NCI-H82 treated with DMSO at 0.1 percent for 48 hours (cell line): ENCODE measurements around the gene CSPG5.

ENCODE experiments used
- DNase-seq: peaks from one replicate; lab custom pipeline; 2025; ENCODE audit not compliant: unreplicated experiment; lab: John Stamatoyannopoulos, UW

Gene CSPG5

DNA sequence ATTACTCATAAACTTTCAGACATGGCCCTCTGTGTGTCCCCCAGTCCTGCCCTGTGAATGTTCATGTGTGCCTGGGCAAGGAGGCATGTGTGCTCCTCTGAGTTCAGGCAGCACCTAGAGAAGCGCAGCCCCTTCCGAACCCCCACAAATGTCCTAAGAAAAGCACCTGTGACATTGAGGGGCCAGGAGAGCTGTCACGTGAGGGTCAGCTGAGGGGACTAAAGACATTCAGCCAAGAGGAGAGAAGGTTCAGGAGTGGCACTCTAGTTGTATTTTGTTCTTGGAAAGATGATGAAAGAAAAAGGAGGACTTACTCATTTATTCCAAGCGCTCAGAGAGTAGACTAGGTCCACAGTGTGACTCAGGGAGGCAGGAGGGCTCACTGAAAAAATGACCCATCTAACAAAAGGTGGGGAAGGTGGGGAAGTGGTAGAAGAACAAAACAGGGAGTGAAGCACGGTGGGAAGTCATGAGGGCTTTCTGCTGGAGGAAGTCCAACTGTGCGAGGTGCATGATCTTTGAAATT, 37.0 kb downstream of the CSPG5 start:
- no peak for DNase-seq

DNA sequence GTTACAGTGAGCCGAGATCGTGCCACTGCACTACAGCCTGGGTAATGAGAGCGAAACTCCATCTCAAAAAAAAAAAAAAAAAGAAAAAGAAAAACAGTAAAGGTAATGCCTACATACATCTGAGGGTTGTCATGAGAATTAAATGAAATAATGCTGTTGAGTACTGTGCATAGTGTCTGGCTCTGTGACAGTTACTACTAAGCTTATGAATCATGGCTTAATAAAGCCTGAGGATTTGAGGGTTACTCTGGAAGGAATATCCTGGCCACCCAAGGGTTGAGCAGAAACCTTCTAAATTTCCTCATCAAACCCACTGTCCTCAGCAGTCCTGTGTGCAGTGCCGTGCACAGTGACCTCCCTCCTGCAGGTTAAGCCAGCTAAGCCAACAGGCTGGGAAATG, 38.4 kb downstream of the CSPG5 start:
- no peak for DNase-seq

DNA sequence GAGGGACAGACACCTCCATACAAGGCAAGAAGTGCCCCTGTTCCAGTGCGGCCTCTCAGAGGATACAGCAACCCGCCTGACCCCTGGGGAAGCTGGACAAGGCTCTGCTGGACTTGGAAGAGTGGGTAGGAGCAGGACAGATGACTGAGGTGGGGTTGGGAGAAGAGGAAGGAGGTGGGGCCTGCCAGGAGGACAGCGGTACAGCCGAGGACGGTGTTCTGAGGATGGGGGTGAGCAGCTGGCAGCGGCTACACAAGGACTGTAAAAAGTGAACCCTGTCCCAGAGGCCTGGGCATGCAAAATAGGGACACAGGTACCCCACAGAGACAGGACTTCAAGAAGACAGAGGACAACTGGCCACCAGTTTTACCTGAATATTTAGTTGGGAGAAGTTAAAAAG, 41.7 kb downstream of the CSPG5 start:
- no peak for DNase-seq

DNA sequence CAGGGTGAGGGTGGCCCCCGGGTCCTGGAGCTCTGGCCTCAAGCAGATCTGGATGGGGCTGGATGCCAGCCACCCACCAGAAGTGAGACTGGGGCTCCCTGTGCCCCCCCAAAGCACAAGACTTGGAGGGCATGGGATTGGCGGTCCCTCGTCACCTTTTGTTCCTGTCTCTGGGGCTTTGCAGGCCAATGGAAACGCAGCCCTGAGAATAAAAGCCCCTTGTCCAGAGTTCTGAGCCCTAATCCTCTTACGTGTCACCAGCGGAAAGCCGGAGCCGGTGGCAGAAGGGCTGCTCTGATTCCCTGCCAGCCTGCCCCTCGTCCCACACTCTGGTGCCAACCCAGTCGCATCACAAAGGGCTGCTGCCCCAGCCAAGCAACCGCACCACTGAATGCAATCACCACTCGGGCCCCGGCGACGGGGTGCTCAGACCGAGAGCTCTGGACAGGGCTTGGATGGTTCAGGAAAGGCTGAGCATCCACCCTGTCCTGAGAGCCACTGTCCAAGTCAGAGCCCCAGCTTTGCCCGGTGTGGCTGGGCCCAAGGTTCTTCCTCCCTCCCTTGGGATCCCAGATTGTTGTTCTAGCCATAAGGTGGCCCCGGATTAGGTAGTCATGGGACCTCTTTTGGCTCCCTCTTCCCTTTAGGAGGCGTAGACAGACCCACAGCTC, 42.3 kb downstream of the CSPG5 start:
- DNase-seq = peak; percentile 58

DNA sequence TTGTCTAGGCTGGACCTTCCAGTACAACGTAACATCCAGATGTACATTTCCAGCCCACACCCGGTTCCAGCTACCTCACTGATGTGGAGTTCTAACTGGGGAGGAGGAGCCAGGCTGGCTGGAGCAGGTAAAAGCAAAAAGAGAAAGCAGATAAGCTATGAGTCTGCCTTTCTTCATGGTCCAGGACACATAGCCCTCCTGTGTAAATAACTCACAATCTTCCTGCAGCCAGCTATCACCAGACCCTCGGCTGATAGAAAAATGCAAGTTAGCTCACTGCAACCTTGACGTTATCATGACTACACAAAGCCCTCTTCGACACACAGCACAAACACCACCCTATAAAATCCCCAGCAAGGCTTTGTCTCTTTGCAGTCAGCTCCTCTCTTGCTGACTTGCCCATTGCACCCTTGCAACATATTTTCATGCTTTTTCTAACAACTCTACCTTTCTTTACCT, 44.6 kb downstream of the CSPG5 start:
- no peak for DNase-seq

GRCh38 chr3:47533481-47533880, 45.2 kb downstream of the CSPG5 start:
- DNase-seq = no peak

GRCh38 chr3:47527952-47528725, 50.5 kb downstream of the CSPG5 start:
- no peak for DNase-seq

- DNase-seq = no peak
Measured at GRCh38 chr3:47525617-47526016, 53.0 kb downstream of the CSPG5 start.

DNA sequence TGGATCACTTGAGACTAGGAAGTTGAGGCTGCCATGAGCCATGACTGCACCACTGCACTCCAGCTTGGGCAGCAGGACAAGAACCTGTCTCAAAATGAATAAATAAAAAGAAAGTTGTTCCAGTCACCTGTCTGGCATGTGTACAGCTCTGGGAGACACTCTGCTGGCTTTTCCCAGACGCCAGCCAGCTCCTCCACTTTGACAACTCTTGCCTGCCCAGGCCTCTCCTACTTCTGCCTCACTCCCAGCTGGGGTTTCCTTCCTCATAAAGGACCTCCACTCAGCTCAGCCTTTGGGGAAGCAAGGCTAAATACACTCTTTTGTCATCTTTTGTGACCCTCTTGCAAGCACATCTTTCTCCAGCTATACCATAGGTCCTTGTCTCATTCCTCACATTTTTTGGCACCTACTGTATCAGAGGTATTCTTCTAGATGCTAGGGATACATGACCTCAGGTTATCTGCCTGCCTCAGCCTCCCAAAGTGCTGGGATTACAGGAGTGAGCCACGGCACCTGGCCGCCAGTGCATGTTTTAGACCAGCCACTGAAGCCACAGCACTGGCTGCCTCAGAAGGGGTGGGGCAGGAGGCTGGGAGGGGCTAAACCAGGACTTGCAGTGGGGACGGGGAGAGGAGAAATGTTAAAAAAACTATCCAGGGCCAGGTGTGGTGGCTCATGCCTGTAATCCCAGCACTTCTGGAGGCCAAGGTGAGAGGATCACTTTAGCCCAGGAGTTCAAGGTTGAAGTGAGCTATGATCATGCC, 55.2 kb downstream of the CSPG5 start:
- no peak for DNase-seq

DNA sequence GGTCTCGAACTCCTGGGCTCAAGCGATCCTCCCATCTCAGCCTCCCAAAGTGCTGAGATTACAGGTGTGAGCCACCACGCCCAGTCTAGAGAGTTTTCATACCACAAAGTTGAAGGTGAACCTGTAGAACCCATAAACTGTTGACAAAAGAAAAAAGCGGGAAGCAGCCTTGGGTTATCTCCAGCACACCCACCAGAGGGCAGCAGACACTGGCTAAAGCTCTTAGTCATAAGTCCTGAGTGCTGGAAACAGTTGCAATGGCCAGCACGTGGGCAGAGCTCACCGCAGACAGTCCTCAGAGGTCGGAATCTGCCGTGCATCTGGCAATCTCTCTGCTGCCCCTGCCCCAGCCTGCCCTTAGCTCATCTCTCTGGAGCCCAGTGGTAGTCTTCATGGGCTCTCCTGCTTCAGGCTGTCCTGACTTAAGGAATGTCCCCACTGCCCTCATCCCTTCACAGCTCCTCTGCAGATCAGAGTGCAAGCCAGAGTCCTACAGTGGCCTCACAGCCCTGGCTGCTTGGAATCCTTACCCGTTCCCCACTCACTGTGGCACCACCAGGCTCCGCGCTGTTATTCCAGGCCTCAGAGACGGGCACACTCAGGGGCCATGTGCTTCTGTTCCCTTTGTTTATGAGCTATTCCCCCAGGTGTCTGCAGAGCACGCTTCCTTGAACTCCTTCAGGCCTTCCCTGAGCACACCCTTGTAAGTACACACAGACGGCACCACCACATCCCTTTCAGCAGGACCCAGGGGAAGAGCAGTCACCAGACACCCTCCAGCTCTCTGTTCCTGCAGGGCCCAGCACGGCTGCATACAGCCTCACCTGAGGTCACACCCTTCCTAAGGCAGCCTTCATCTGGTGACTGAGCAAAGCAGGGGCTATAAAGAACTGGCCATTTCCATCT, 56.3 kb downstream of the CSPG5 start:
- DNase-seq = peak; percentile 74

DNA sequence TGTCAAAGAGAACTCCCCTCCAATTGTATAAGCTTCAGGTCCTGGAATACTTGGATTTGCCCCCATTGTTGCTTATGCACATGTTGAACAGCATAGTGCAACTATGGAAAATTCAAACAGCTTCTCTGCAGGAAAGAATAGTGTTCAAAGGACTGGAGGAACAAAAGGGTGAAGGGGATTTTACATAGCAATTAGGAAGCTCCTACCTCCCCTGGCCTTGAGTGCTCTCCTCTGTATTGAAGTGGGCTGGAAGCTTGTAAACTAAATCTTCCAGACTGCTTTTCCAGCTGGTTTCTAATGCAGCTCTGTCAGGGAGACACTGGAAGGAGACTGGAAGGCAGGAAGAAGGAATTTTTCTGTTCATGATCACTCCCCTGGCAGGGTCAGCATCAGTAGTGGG, 57.9 kb downstream of the CSPG5 start:
- DNase-seq = no peak

DNA sequence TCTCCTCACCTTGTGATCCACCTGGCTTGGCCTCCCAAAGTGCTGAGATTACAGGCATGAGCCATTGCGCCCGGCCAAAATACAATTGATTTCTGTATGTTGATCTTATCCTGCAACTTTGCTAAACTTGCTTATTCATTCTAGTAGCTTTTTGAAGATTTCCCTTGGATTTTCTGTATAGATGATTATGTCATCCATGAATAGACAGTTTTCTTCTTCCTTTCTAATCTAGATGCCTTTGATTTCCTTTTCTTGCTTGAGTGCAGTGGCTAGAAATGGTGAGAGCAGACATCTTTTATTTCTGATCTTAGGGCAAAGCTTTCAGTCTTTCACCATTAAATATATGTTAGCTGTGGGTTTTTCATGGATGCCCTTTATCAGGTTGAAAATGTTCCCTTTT, 60.7 kb downstream of the CSPG5 start:
- DNase-seq = no peak

DNA sequence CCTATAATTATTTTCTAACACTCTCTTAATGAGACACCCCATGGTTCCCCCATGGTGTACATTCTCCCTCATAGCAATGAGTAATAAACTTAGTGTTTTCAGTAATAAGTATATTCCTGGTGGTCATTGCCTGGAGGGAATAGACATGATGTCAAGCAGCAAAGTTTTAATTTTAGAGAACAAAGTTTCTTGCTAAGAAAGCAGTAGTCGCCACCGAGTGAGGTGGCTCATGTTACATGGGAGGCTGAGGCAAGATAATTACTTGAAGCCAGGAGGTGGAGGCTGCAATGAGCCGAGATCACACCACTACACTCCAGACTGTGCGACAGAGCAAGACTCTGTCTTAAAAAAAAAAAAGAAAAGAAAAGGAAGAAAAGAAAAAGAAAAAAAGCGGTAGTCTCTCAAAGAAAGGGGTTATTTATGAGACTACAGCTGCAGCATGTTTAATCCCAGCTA, 62.8 kb downstream of the CSPG5 start:
- peak; percentile 54 for DNase-seq

- no peak for DNase-seq
Measured at GRCh38 chr3:47515100-47515499, 63.6 kb downstream of the CSPG5 start.

DNA sequence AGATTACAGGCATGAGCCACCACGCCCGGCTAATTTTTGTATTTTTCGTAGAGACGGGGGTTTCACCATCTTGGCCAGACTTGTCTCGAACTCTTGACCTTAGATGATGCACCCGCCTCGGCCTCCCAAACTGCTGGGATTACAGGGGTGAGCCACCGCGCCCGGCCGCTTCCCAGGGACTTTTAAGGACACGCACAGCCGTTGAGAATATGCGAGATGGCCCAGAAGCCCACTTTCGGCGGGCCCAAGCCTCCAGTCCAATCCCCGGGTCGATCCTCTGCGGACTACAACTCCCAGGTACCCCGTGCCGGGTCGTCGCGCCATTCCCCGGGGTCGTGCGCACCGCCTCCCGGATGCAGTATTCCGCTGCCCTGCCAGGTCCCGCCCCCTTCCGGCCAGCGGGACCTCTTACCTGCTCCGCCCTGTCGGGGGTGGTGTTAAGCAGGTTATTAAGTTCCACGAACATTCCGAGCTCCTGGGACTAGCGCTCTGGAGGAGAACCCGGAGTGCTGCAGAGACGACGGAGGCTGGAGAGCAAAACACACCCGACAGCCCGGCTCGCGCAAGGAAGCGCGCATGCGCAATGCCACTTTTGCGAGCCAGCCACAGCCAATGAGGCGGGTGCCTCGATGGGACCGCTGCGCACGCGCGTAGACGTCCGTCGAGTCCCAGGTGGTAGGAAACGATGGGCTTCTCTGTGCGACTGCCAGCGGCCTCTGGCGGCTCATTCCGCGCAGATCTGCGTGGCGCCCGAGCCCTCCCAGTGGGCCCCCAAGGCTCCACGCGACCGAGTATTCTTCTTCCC, 65.3 kb downstream of the CSPG5 start, which contains the start of gene ELP6:
Gene ELP6, minus strand, starts transcription at position 588 of the 805 bp plus-strand sequence. Its CDS starts 122 bp downstream, at position 466.
- peak; percentile 92 for DNase-seq

- no peak for DNase-seq
Measured at GRCh38 chr3:47512416-47513124, 66.1 kb downstream of the CSPG5 start.
